Spleen (tissue), 11 donors: Measurements from ENCODE around the gene CD8A. TPM values are rescaled to one million over a fixed set of nuclear protein-coding genes. Genes with fewer than 3 reads are reported as not detected.

Experiments used
- DNase-seq: peaks from one replicate; pipeline ENCODE4 v3.0.0-alpha.2; 2020
- H3K27ac ChIP-seq, 8 donors: fragments of 200-600 bp; sonication (generic) in 7 of 8; 1 replicate in 4 of 8; 2 replicates in 4 of 8; pipeline versions ENCODE4 v1.5.0 to v1.8.0; 2016 to 2021; ENCODE audit warnings: inconsistent platforms in 4 of 8, mild to moderate bottlenecking in 4 of 8, moderate library complexity in 1 of 8
- H3K27me3 ChIP-seq, 7 donors: fragments of 200-600 bp; sonication (generic) in 6 of 7; replicated peaks in 1 of 7; 1 replicate in 4 of 7; 2 replicates in 3 of 7; pipeline versions ENCODE4 v1.5.0 to v1.8.0; 2016 to 2021; ENCODE audit warnings: inconsistent platforms in 3 of 7, mild to moderate bottlenecking in 1 of 7
- H3K36me3 ChIP-seq, 6 donors: fragments of 200-600 bp; sonication (generic) in 5 of 6; 1 replicate in 4 of 6; 2 replicates in 2 of 6; pipeline versions ENCODE4 v1.5.0 to v1.8.0; 2016 to 2021; ENCODE audit warnings: inconsistent platforms in 2 of 6
- H3K4me1 ChIP-seq, 6 donors: fragments of 200-600 bp; sonication (generic) in 5 of 6; 1 replicate in 3 of 6; 2 replicates in 3 of 6; pipeline versions ENCODE4 v1.5.0 to v1.8.0; 2016 to 2021; ENCODE audit warnings: inconsistent platforms in 3 of 6
- H3K4me3 ChIP-seq, 8 donors: fragments of 200-600 bp; sonication (generic) in 7 of 8; 1 replicate in 4 of 8; 2 replicates in 4 of 8; pipeline versions ENCODE4 v1.5.0 to v1.8.0; 2016 to 2021; ENCODE audit warnings: inconsistent platforms in 4 of 8, mild to moderate bottlenecking in 4 of 8, moderate library complexity in 2 of 8
- H3K9me3 ChIP-seq, 8 donors: fragments of 200-600 bp; sonication (generic) in 7 of 8; 1 replicate in 4 of 8; 2 replicates in 4 of 8; pipeline versions ENCODE4 v1.5.0 to v1.8.0; 2016 to 2021; ENCODE audit warnings: inconsistent platforms in 4 of 8
- CTCF ChIP-seq, 11 experiments: fragments of 200-600 bp in 7 of 11; fragments of 450-650 bp in 4 of 11; sonication (generic) in 4 of 11; IDR thresholded peaks in 8 of 11; conservative IDR thresholded peaks in 3 of 11; 1 replicate in 7 of 11; 2 replicates in 4 of 11; pipeline versions ENCODE4 v1.4.0 to v1.8.0; 2016 to 2021; ENCODE audit warnings: antibody characterized with exemption in 11 of 11, inconsistent platforms in 4 of 11, mild to moderate bottlenecking in 1 of 11
- POLR2A ChIP-seq, 3 donors: fragments of 450-650 bp; IDR thresholded peaks; one replicate each; pipeline ENCODE4 v1.5.1; 2017; ENCODE audit warnings: antibody characterized with exemption in 3 of 3, mild to moderate bottlenecking in 1 of 3
- POLR2AphosphoS5 ChIP-seq, 3 donors: sonication (generic); formaldehyde crosslinking; IDR thresholded peaks; one replicate each; pipeline ENCODE4 v1.5.1; 2017; ENCODE audit warnings: antibody characterized with exemption in 3 of 3
- WGBS, 5 donors: extraction: QIAGEN DNeasy Blood & Tissue Kit in 3 of 5; methylation state at CpG; one replicate each; pipeline versions ENCODE4 v1.1.5 to v1.1.7; 2013 to 2018; 5-methylcytosine and 5-hydroxymethylcytosine counted together
- intact Hi-C: fragments of 100-400 bp; cut with DNase I; formaldehyde crosslinking; loops from one replicate; pipeline ENCODE4 v1.15.0; 2023; ENCODE audit warnings: low total_unique reads
- polyA plus RNA-seq, 3 donors: library from polyadenylated mRNA; stranded (reverse); fragments of 200-250 nt; gene quantifications; one replicate each; pipeline ENCODE4 v1.2.1, GENCODE V29; 2013
- total RNA-seq, 7 donors: library from RNA; depleted of rRNA in 3 of 7; stranded (reverse); fragments of >200 nt in 3 of 7; fragmentation: NEBNext Ultra II Directional in 4 of 7; extraction: Animal tissue kit (Norgen Biotek cat#: 25700) in 4 of 7; gene quantifications; one replicate each; pipeline versions ENCODE4 v1.1.0 to v1.2.1, GENCODE V29; 2016 to 2021
- donor health status: healthy with polysubstance abuse.
- donor health status: DM: no; HTN: no; CAD: no; lungs with moderate emphysema.
- donor health status: DM: no; HTN: no; CAD: no.
- donor health status: Bipolar disorder and iron deficiency.
- donor health status: healthy.
- donor health status: DM: no; HTN: no; CAD: no.
- donor health status: DM: yes; HTN: yes; CAD: no.

CD8A gene
- total and polyA plus RNA-seq, 10 donors: 14.2 to 182 (median 95.8) TPM

GRCh38 chr2:86758405-86758804 lies 32.3 kb downstream of the CD8A start:
- H3K4me1 ChIP-seq: peaks cover 0 to 10% (median 0%) of the 10 kb centered on the region in 6 donors
- peaks cover 0 to 60% (median 21%) of the 10 kb centered on the region in 6 donors for H3K36me3 ChIP-seq
- no peaks in the 10 kb centered on the region for H3K27me3 ChIP-seq
- no peak for DNase-seq
- intact Hi-C loops: no loop called here
- no peak overlapping the region for H3K4me3 ChIP-seq
- no peak overlapping the region for H3K27ac ChIP-seq
- no peaks in the 10 kb centered on the region for H3K9me3 ChIP-seq
- TF ChIP-seq POLR2A (IDR thresholded peaks at IDR 0.05) (no peak), POLR2AphosphoS5 (IDR thresholded peaks at IDR 0.05) (no peak), CTCF (IDR thresholded peaks at IDR 0.05 in 8 of 11, conservative IDR thresholded peaks at IDR 0.05 in 3 of 11) (no peak)
- 90 to 97% (median 95%) methylated on average over 3 of the region's 3 CpGs for WGBS, 5 donors

GRCh38 chr2:86753606-86754005 lies 37.1 kb downstream of the CD8A start:
- H3K36me3 ChIP-seq: peaks cover 0 to 85% (median 35%) of the 10 kb centered on the region in 6 donors
- no peaks in the 10 kb centered on the region for H3K27me3 ChIP-seq
- no peak overlapping the region for H3K27ac ChIP-seq
- DNase-seq: no peak
- peaks cover 0 to under 1% (median 0%) of the 10 kb centered on the region in 6 donors for H3K4me1 ChIP-seq
- H3K4me3 ChIP-seq: no peak overlapping the region
- TF ChIP-seq POLR2AphosphoS5 (IDR thresholded peaks at IDR 0.05) (no peak), CTCF (IDR thresholded peaks at IDR 0.05 in 8 of 11, conservative IDR thresholded peaks at IDR 0.05 in 3 of 11) (no peak), POLR2A (IDR thresholded peaks at IDR 0.05) (no peak)
- intact Hi-C loops: no loop called here
- H3K9me3 ChIP-seq: peaks cover 0 to 17% (median 14%) of the 10 kb centered on the region in 8 donors

- H3K36me3 ChIP-seq: peaks cover 0 to 85% (median 35%) of the 10 kb centered on the region in 6 donors
- intact Hi-C loops: no loop called here
- TF ChIP-seq CTCF (IDR thresholded peaks at IDR 0.05 in 8 of 11, conservative IDR thresholded peaks at IDR 0.05 in 3 of 11) (no peak), POLR2A (IDR thresholded peaks at IDR 0.05) (no peak), POLR2AphosphoS5 (IDR thresholded peaks at IDR 0.05) (no peak)
- peaks cover 0 to 7% (median 4%) of the 10 kb centered on the region in 6 donors for H3K4me1 ChIP-seq
- WGBS, 5 donors: 95 to 96% (median 95%) methylated on average over 3 of the region's 3 CpGs
- H3K27me3 ChIP-seq: no peaks in the 10 kb centered on the region
- no peak overlapping the region for H3K4me3 ChIP-seq
- no peak overlapping the region for H3K27ac ChIP-seq
- H3K9me3 ChIP-seq: peaks cover 0 to 17% (median 14%) of the 10 kb centered on the region in 8 donors
- no peak for DNase-seq
Observed at GRCh38 chr2:86752934-86753333, 37.8 kb downstream of the CD8A start.

GRCh38 chr2:86751778-86752177 lies 38.9 kb downstream of the CD8A start:
- WGBS, 5 donors: 94 to 100% (median 97%) methylated on average over 1 of the region's 1 CpG
- DNase-seq: no peak
- no peak for TF ChIP-seq POLR2A (IDR thresholded peaks at IDR 0.05)

More at GRCh38 chr2:86751778-86752177, 38.9 kb downstream of the CD8A start:
- Histone ChIP-seq H3K27me3 (no peaks in the 10 kb centered on the region), H3K4me3 (no peak overlapping the region), H3K9me3 (peaks cover 0 to 17% (median 14%) of the 10 kb centered on the region in 8 donors), H3K27ac (no peak overlapping the region), H3K4me1 (peaks cover 0 to 19% (median 10%) of the 10 kb centered on the region in 6 donors), H3K36me3 (peaks cover 0 to 79% (median 34%) of the 10 kb centered on the region in 6 donors)
- intact Hi-C loops: no loop called here
